Thymus (tissue), 11 donors: Measurements from ENCODE around the gene KIF4B. TPM values are rescaled to one million over a fixed set of nuclear protein-coding genes. Genes with fewer than 3 reads are reported as not detected.

Experiments
- DNase-seq, 9 donors: peaks; one replicate each; pipeline ENCODE4 v3.0.0-alpha.2; 2013; ENCODE audit warnings: low spot score in 9 of 9, low read depth in 6 of 9, missing footprints in 1 of 9
- H3K27ac ChIP-seq, 2 donors: one replicate each; pipeline ENCODE4 v1.5.1; 2013; ENCODE audit warnings: control low read depth in 1 of 2, low read depth in 1 of 2, low read length in 1 of 2, mild to moderate bottlenecking in 1 of 2, moderate library complexity in 1 of 2
- H3K27me3 ChIP-seq, 2 donors: one replicate each; pipeline ENCODE4 v1.5.1; 2013; ENCODE audit warnings: low read length in 1 of 2; ENCODE audit not compliant: control insufficient read depth in 2 of 2, insufficient read depth in 1 of 2
- H3K36me3 ChIP-seq, 2 donors: one replicate each; pipeline ENCODE4 v1.5.1; 2013; ENCODE audit warnings: low read length in 1 of 2, mild to moderate bottlenecking in 1 of 2, moderate library complexity in 1 of 2; ENCODE audit not compliant: control insufficient read depth in 2 of 2, insufficient read depth in 2 of 2
- H3K4me1 ChIP-seq, 2 donors: one replicate each; pipeline ENCODE4 v1.5.1; 2013; ENCODE audit warnings: low read length in 2 of 2; ENCODE audit not compliant: control insufficient read depth in 2 of 2, insufficient read depth in 2 of 2
- H3K4me3 ChIP-seq, 2 donors: one replicate each; pipeline ENCODE4 v1.5.1; 2013; ENCODE audit warnings: low read length in 2 of 2, control low read depth in 1 of 2, mild to moderate bottlenecking in 1 of 2
- H3K9me3 ChIP-seq, 2 donors: one replicate each; pipeline ENCODE4 v1.5.1; 2013; ENCODE audit warnings: low read length in 1 of 2, mild to moderate bottlenecking in 1 of 2; ENCODE audit not compliant: control insufficient read depth in 2 of 2, insufficient read depth in 1 of 2
- WGBS: extraction: QIAGEN DNeasy Blood & Tissue Kit; methylation state at CpG from one replicate; pipeline ENCODE4 v1.1.7; 2013; 5-methylcytosine and 5-hydroxymethylcytosine counted together
- polyA plus RNA-seq: library from polyadenylated mRNA; stranded (reverse); fragments of 200-250 nt; gene quantifications from one replicate; pipeline ENCODE4 v1.2.3, GENCODE V29; 2013
- total RNA-seq: library from RNA; stranded (reverse); fragments of 120-200 nt; gene quantifications from one replicate; pipeline ENCODE4 v1.2.4, GENCODE V29; 2013
- donor health status: healthy.

Gene KIF4B
- total and polyA plus RNA-seq, 2 donors = 0.02 to 0.05 TPM

DNA sequence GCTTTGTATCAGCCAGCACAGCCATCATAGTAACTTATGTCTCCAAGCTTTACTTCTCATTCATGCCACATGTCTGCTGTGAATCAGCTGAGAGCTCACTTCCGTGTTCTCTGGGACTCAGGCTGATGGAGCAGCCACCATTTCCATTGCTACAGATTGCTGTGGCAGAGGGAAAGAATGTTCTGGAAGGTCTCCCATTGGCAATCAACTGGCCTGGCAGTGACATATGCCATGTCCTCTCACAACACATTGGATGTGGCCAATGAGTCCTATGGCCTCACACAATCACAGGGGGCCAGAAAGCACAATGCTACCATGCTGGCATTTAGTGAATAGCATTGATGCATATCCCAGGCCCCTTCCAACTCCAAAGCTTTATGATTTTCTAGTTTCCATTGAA, 44.1 kb downstream of the KIF4B start:
- H3K27me3 ChIP-seq = no peaks in the 10 kb centered on the region
- H3K27ac ChIP-seq = no peak overlapping the region
- no peak for DNase-seq
- no peak overlapping the region for H3K4me3 ChIP-seq
- H3K9me3 ChIP-seq = no peaks in the 10 kb centered on the region
- no peaks in the 10 kb centered on the region for H3K36me3 ChIP-seq
- no peaks in the 10 kb centered on the region for H3K4me1 ChIP-seq
- WGBS = 88% methylated on average over 1 of the region's 1 CpG

DNA sequence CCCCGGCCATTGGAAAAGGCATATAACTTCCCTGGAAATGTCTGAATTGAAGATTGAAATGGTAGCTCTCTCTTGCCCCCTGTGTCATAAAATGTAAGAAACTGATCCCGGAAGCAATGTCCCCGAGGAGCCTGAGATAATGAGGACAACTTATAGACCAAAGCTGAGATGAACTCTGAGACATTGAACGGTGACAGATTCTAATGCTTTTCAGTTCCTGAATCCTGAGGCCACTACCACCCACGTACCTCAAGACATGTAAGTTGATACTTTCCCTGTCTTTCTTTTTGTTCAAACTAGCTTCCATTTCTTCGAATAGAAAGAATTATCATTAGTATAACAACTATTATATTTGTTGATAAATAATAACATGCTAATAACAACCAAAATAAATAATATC, 51.0 kb downstream of the KIF4B start:
- no peaks in the 10 kb centered on the region for H3K27me3 ChIP-seq
- no peak for DNase-seq
- WGBS = 79% methylated on average over 6 of the region's 6 CpGs
- no peaks in the 10 kb centered on the region for H3K4me1 ChIP-seq
- no peak overlapping the region for H3K4me3 ChIP-seq
- H3K27ac ChIP-seq = no peak overlapping the region
- H3K36me3 ChIP-seq = no peaks in the 10 kb centered on the region
- H3K9me3 ChIP-seq = no peaks in the 10 kb centered on the region

DNA sequence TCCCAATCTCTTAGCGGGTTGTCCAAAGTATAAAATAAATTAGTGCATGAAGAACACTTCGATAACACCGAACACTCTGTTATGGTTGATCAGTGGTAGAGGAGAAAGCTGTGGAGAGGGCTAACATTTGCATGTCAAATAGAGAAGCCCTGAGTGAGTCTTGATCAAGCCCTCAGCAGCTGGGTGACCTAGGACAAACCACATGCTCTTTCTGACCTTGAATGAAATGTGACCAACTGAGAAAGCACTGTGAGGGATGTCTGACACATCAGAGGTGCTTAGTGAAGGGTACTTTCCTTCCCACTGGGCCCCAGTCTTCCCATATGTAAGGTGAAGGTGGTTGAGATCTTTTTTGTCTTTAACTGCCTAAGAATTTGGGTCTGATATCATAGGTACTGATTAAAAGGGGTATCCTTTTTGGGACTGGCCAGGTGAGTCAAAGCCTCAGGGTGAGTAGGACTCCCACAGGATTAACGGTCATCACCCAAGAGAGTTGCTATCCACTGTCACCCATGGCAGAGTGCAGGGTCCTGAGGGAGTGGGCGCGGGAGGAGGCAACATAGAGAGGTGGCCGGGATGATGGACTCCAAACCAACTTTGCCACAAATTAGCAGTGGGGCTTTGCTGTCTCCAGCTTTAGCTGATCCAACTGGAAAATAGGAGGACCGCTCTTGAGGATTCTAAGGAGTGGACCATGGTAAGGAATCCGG, 53.5 kb downstream of the KIF4B start:
- no peaks in the 10 kb centered on the region for H3K9me3 ChIP-seq
- H3K27ac ChIP-seq = no peak overlapping the region
- H3K36me3 ChIP-seq = no peaks in the 10 kb centered on the region
- WGBS = 97% methylated on average over 9 of the region's 9 CpGs
- no peaks in the 10 kb centered on the region for H3K27me3 ChIP-seq
- H3K4me3 ChIP-seq = no peak overlapping the region
- H3K4me1 ChIP-seq = no peaks in the 10 kb centered on the region
- DNase-seq = no peak

Other genes starting within 250 kb of the KIF4B start
- gene FAXDC2, start 163.2 kb upstream of the KIF4B start, total RNA-seq = 2.9 TPM
- gene FAXDC2, start 163.2 kb upstream of the KIF4B start, polyA plus RNA-seq = 17.6 TPM
- 75.5 TPM for gene CNOT8, start 155.1 kb upstream of the KIF4B start, total RNA-seq
- 98.2 TPM for gene CNOT8, start 155.1 kb upstream of the KIF4B start, polyA plus RNA-seq
- gene GEMIN5, start 75.5 kb upstream of the KIF4B start, total RNA-seq = 12.8 TPM
- 5.3 TPM for gene GEMIN5, start 75.5 kb upstream of the KIF4B start, polyA plus RNA-seq
- gene MRPL22, start 72.7 kb upstream of the KIF4B start, total RNA-seq = 45.9 TPM
- 56.0 TPM for gene MRPL22, start 72.7 kb upstream of the KIF4B start, polyA plus RNA-seq